HK-2 (cell line): Measurements from ENCODE around the gene SLC35G2.
"Not testable (repeated sequence)": the region's sequence is repeated elsewhere in the genome, so short reads cannot be mapped to it uniquely, and the experiment has no call there.

Source experiments
- DNase-seq: peaks from one replicate; pipeline ENCODE4 v3.0.0-alpha.2; 2018; ENCODE audit not compliant: unreplicated experiment

SLC35G2 gene

GRCh38 chr3:136885357-136886213 lies 66.7 kb downstream of the SLC35G2 start:
- DNase-seq, result no peak

- no peak for DNase-seq
Observed at GRCh38 chr3:136889947-136890346, 71.0 kb downstream of the SLC35G2 start.

- DNase-seq, result no peak
Observed at GRCh38 chr3:136891934-136892855, 73.3 kb downstream of the SLC35G2 start.

GRCh38 chr3:136893848-136894443 lies 75.0 kb downstream of the SLC35G2 start:
- DNase-seq, result no peak

- not testable (repeated sequence) for DNase-seq
Observed at GRCh38 chr3:136897171-136897570, 78.2 kb downstream of the SLC35G2 start.

- DNase-seq, result no peak
Observed at GRCh38 chr3:136898549-136898948, 79.6 kb downstream of the SLC35G2 start.

- no peak for DNase-seq
Observed at GRCh38 chr3:136898954-136899353, 80.0 kb downstream of the SLC35G2 start.

- no peak for DNase-seq
Observed at GRCh38 chr3:136899622-136900158, 80.8 kb downstream of the SLC35G2 start.

GRCh38 chr3:136900694-136901093 lies 81.8 kb downstream of the SLC35G2 start:
- DNase-seq, result not testable (repeated sequence)

GRCh38 chr3:136901391-136901790 lies 82.5 kb downstream of the SLC35G2 start:
- no peak for DNase-seq

GRCh38 chr3:136902530-136902929 lies 83.6 kb downstream of the SLC35G2 start:
- not testable (repeated sequence) for DNase-seq

- no peak for DNase-seq
Observed at GRCh38 chr3:136903899-136904298, 85.0 kb downstream of the SLC35G2 start.

- no peak for DNase-seq
Observed at GRCh38 chr3:136904746-136905145, 85.8 kb downstream of the SLC35G2 start.
